GM13977 (cell line): ENCODE results near the gene IGFLR1.

Experiments
- DNase-seq: peaks from one replicate; pipeline ENCODE4 v3.0.0; 2012; ENCODE audit warnings: low spot score
- CTCF ChIP-seq: IDR thresholded peaks from 2 replicates; pipeline ENCODE4 v1.5.1; 2012; ENCODE audit warnings: mild to moderate bottlenecking, control low read depth; ENCODE audit not compliant: insufficient read depth; ENCODE audit errors: extremely low read depth, missing control alignments
- in situ Hi-C: fragments of 300-500 bp; cut with MboI; formaldehyde crosslinking; loops from one replicate; pipeline ENCODE4 v1.12.0; 2022; ENCODE audit warnings: low sequenced_read_pairs, low pct_unique_long_range_greater_than_20kb, mixed read lengths, inconsistent platforms; ENCODE audit not compliant: unreplicated experiment

The IGFLR1 gene

GRCh38 chr19:35751839-35752745 lies 9.8 kb upstream of the IGFLR1 start:
- no peak for DNase-seq
- no peak for TF ChIP-seq CTCF

GRCh38 chr19:35750167-35750566 lies 7.9 kb upstream of the IGFLR1 start:
- no peak for DNase-seq
- in situ Hi-C loops: no loop called here
- no peak for TF ChIP-seq CTCF

More at GRCh38 chr19:35751839-35752745, 9.8 kb upstream of the IGFLR1 start:
- in situ Hi-C loops: no loop called here

GRCh38 chr19:35748106-35749020 lies 6.1 kb upstream of the IGFLR1 start, which contains the start of gene LIN37:
LIN37 (plus strand) TSS chr19:35748576; CDS start chr19:35748725, 149 bp downstream.
- TF ChIP-seq CTCF: no peak
- peak; percentile 94 for DNase-seq
- in situ Hi-C loops: no loop called here

- TF ChIP-seq CTCF: no peak
- no peak for DNase-seq
- in situ Hi-C loops: no loop called here
Measured at GRCh38 chr19:35746531-35746930, 4.3 kb upstream of the IGFLR1 start.

GRCh38 chr19:35746087-35746462 lies 3.8 kb upstream of the IGFLR1 start:
- DNase-seq: no peak
- in situ Hi-C loops: no loop called here
- TF ChIP-seq CTCF: no peak

GRCh38 chr19:35745328-35746086 lies 3.3 kb upstream of the IGFLR1 start, which contains the start of the genes PSENEN and U2AF1L4:
PSENEN (plus strand) TSS chr19:35745651; CDS start chr19:35745931, 280 bp downstream.
U2AF1L4 (minus strand) TSS chr19:35745418; CDS start chr19:35745391, 27 bp downstream.
- in situ Hi-C loops: no loop called here
- DNase-seq: peak; percentile 93
- TF ChIP-seq CTCF: no peak
